H1 (cell line): ENCODE results near the gene NFIA. TPM values are rescaled to one million over a fixed set of nuclear protein-coding genes. Genes with fewer than 3 reads are reported as not detected.

Experiments used
- CTCF ChIA-PET: fragments of 300-600 bp; sonication (Branson Sonifier 250); formaldehyde crosslinking; loops from one replicate; lab custom pipeline; 2021; ENCODE audit not compliant: partially characterized antibody; lab: Charles Lee
- POLR2A ChIA-PET: fragments of 300-600 bp; sonication (Branson Sonifier 250); formaldehyde crosslinking; loops from one replicate; lab custom pipeline; 2021; ENCODE audit warnings: inconsistent platforms; ENCODE audit not compliant: partially characterized antibody; lab: Charles Lee
- DNase-seq, 2 experiments: peaks; one replicate each; pipeline versions ENCODE4 v3.0.0 to v3.0.0-alpha.2; 2010 to 2022; ENCODE audit warnings: low spot score in 2 of 2, low read depth in 1 of 2, mixed read lengths in 1 of 2
- FAIRE-seq: peaks from 2 replicates; lab custom pipeline; 2011; peaks lifted over from hg19 to GRCh38; lab: Jason Lieb, UNC
- H2AFZ ChIP-seq: 2 replicates; pipeline ENCODE4 v1.8.1; 2012; ENCODE audit warnings: low read length, inconsistent platforms
- H2AK5ac ChIP-seq: 2 replicates; pipeline ENCODE4 v1.6.1; 2013; ENCODE audit warnings: low read depth, low read length
- H2BK120ac ChIP-seq: replicated peaks from 2 replicates; pipeline ENCODE3; 2013; ENCODE audit warnings: low read depth, low read length, inconsistent platforms
- H2BK12ac ChIP-seq: 2 replicates; pipeline ENCODE4 v1.6.1; 2013; ENCODE audit warnings: low read depth, low read length
- H2BK15ac ChIP-seq: 2 replicates; pipeline ENCODE4 v1.6.1; 2013; ENCODE audit warnings: low read length
- H2BK20ac ChIP-seq: 2 replicates; pipeline ENCODE4 v1.6.1; 2013; ENCODE audit warnings: low read length
- H2BK5ac ChIP-seq: 2 replicates; pipeline ENCODE4 v1.6.1; 2013; ENCODE audit warnings: low read depth, low read length
- H3K14ac ChIP-seq: 2 replicates; pipeline ENCODE4 v1.6.1; 2013; ENCODE audit warnings: inconsistent platforms; ENCODE audit not compliant: insufficient read length
- H3K18ac ChIP-seq: 2 replicates; pipeline ENCODE4 v1.6.1; 2013; ENCODE audit warnings: low read length; ENCODE audit errors: extremely low read depth
- H3K23ac ChIP-seq: 2 replicates; pipeline ENCODE4 v1.6.1; 2013; ENCODE audit warnings: inconsistent platforms; ENCODE audit not compliant: insufficient read length
- H3K23me2 ChIP-seq: 2 replicates; pipeline ENCODE4 v1.6.1; 2013; ENCODE audit warnings: low read depth, low read length
- H3K27ac ChIP-seq: 2 replicates; pipeline ENCODE4 v1.6.1; 2011; ENCODE audit warnings: low read depth, low read length, inconsistent platforms
- H3K27me3 ChIP-seq, 4 experiments: replicated peaks in 1 of 4; 1 replicate in 1 of 4; 2 replicates in 3 of 4; pipeline versions ENCODE4 v1.6.1 to v1.8.1; 2011 to 2013; ENCODE audit warnings: low read length in 3 of 4, mild to moderate bottlenecking in 3 of 4, inconsistent platforms in 2 of 4, mixed read lengths in 2 of 4, moderate library complexity in 1 of 4; ENCODE audit not compliant: control insufficient read depth in 3 of 4, insufficient read depth in 3 of 4; ENCODE audit errors: extremely low read depth in 1 of 4
- H3K36me3 ChIP-seq, 4 experiments: 2 replicates each; pipeline versions ENCODE4 v1.6.1 to v1.8.1; 2011 to 2013; ENCODE audit warnings: mild to moderate bottlenecking in 4 of 4, low read length in 3 of 4, moderate library complexity in 2 of 4, control low read depth in 1 of 4, inconsistent platforms in 1 of 4; ENCODE audit not compliant: insufficient read depth in 4 of 4, control insufficient read depth in 2 of 4
- H3K4ac ChIP-seq: replicated peaks from 2 replicates; pipeline ENCODE3; 2013; ENCODE audit warnings: low read length, low read depth, mixed read lengths, inconsistent platforms; ENCODE audit not compliant: insufficient read length
- H3K4me1 ChIP-seq, 4 experiments: replicated peaks in 1 of 4; 1 replicate in 1 of 4; 2 replicates in 3 of 4; pipeline versions ENCODE4 v1.6.1 to v1.8.1; 2011 to 2013; ENCODE audit warnings: low read length in 3 of 4, inconsistent platforms in 2 of 4, mixed read lengths in 1 of 4; ENCODE audit not compliant: insufficient read depth in 4 of 4, control insufficient read depth in 3 of 4
- H3K4me2 ChIP-seq, 2 experiments: 2 replicates each; pipeline versions ENCODE4 v1.6.1 to v1.8.1; 2011 to 2013; ENCODE audit warnings: low read depth in 2 of 2, low read length in 2 of 2, control low read depth in 1 of 2, inconsistent platforms in 1 of 2, mild to moderate bottlenecking in 1 of 2; ENCODE audit not compliant: insufficient read depth in 1 of 2
- H3K4me3 ChIP-seq, 4 experiments: fragments of 200-600, 300-600 bp in 1 of 4; sonication (generic), shearing (Covaris generic), sonication (Bioruptor Twin) in 1 of 4; 2 replicates each; pipeline versions ENCODE4 v1.5.1 to v1.8.1; 2011 to 2016; ENCODE audit warnings: low read length in 4 of 4, low read depth in 3 of 4, control low read depth in 2 of 4, inconsistent platforms in 2 of 4, mild to moderate bottlenecking in 2 of 4, mixed read lengths in 1 of 4, moderate library complexity in 1 of 4; ENCODE audit not compliant: insufficient read depth in 2 of 4; ENCODE audit errors: extremely low read depth in 1 of 4
- H3K56ac ChIP-seq: replicated peaks from 2 replicates; pipeline ENCODE3; 2013; ENCODE audit warnings: low read depth, mild to moderate bottlenecking, mixed read lengths, low read length, inconsistent platforms; ENCODE audit not compliant: insufficient read length
- H3K79me1 ChIP-seq: 2 replicates; pipeline ENCODE4 v1.6.1; 2013; ENCODE audit warnings: low read depth, low read length, control low read depth
- H3K79me2 ChIP-seq, 2 experiments: 2 replicates each; pipeline versions ENCODE4 v1.6.1 to v1.8.1; 2012 to 2013; ENCODE audit warnings: low read length in 2 of 2, mild to moderate bottlenecking in 2 of 2, inconsistent platforms in 1 of 2; ENCODE audit not compliant: insufficient read depth in 2 of 2, control insufficient read depth in 1 of 2
- H3K9ac ChIP-seq, 4 experiments: replicated peaks in 1 of 4; 1 replicate in 1 of 4; 2 replicates in 3 of 4; pipeline versions ENCODE4 v1.6.1 to v1.8.1; 2011 to 2013; ENCODE audit warnings: low read depth in 3 of 4, low read length in 3 of 4, control low read depth in 2 of 4, mild to moderate bottlenecking in 2 of 4, moderate library complexity in 2 of 4, inconsistent platforms in 1 of 4; ENCODE audit errors: extremely low read depth in 1 of 4
- H3K9me3 ChIP-seq, 2 experiments: 2 replicates each; pipeline versions ENCODE4 v1.6.1 to v1.8.1; 2012 to 2013; ENCODE audit warnings: mild to moderate bottlenecking in 2 of 2, moderate library complexity in 2 of 2, control low read depth in 1 of 2, inconsistent platforms in 1 of 2, low read depth in 1 of 2, low read length in 1 of 2, mixed read lengths in 1 of 2; ENCODE audit not compliant: insufficient read depth in 2 of 2
- H4K20me1 ChIP-seq, 2 experiments: replicated peaks in 1 of 2; 2 replicates each; pipeline versions ENCODE3 to v1.8.1; 2011 to 2013; ENCODE audit warnings: inconsistent platforms in 2 of 2, low read length in 2 of 2, mild to moderate bottlenecking in 1 of 2; ENCODE audit not compliant: insufficient read depth in 2 of 2, control insufficient read depth in 1 of 2
- H4K5ac ChIP-seq: 2 replicates; pipeline ENCODE4 v1.6.1; 2013; ENCODE audit warnings: low read length, low read depth, mixed read lengths, inconsistent platforms; ENCODE audit not compliant: insufficient read length
- H4K8ac ChIP-seq: 2 replicates; pipeline ENCODE4 v1.8.0; 2013; ENCODE audit warnings: mild to moderate bottlenecking, moderate library complexity, low read length, inconsistent platforms; ENCODE audit not compliant: insufficient read depth; ENCODE audit errors: extremely low read depth
- H4K91ac ChIP-seq: replicated peaks from 2 replicates; pipeline ENCODE3; 2013; ENCODE audit warnings: low read length, mixed read lengths, inconsistent platforms; ENCODE audit not compliant: insufficient read length
- ASH2L ChIP-seq: fragments of 200-600, 300-600 bp; sonication (generic); IDR thresholded peaks from one replicate; pipeline ENCODE4 v1.7.1; 2017; ENCODE audit warnings: low read length
- FOSL1 ChIP-seq: IDR thresholded peaks from 2 replicates; pipeline ENCODE4 v1.6.1; 2011; ENCODE audit warnings: mild to moderate bottlenecking, low read depth, low read length, moderate library complexity; ENCODE audit not compliant: insufficient read depth
- GABPA ChIP-seq: IDR thresholded peaks from 2 replicates; pipeline ENCODE4 v1.6.1; 2011; ENCODE audit warnings: mild to moderate bottlenecking, low read length, moderate library complexity, borderline replicate concordance; ENCODE audit not compliant: insufficient read depth
- HDAC6 ChIP-seq: IDR thresholded peaks from one replicate; pipeline ENCODE4 v1.7.1; 2012; ENCODE audit warnings: low read depth, mild to moderate bottlenecking, inconsistent platforms, low read length, moderate library complexity
- POLR2A ChIP-seq, 2 experiments: IDR thresholded peaks; 1 replicate in 1 of 2; 2 replicates in 1 of 2; pipeline ENCODE4 v1.6.1; 2011; ENCODE audit warnings: low read depth in 2 of 2, low read length in 2 of 2, mild to moderate bottlenecking in 2 of 2; ENCODE audit errors: control extremely low read depth in 1 of 2
- RFX5 ChIP-seq: IDR thresholded peaks from 2 replicates; pipeline ENCODE4 v1.6.1; 2011; ENCODE audit warnings: low read depth, low read length, improper control_type of control experiment, borderline replicate concordance
- TAF1 ChIP-seq: IDR thresholded peaks from 2 replicates; pipeline ENCODE4 v1.6.1; 2011; ENCODE audit warnings: mild to moderate bottlenecking, low read depth, low read length
- ZNF274 ChIP-seq: IDR thresholded peaks from 2 replicates; pipeline ENCODE4 v1.7.0; 2012; ENCODE audit warnings: low read length, borderline replicate concordance; ENCODE audit errors: extremely low read depth
- WGBS, 2 experiments: shearing (Covaris generic) in 1 of 2; methylation state at CpG; one replicate each; pipeline versions ENCODE4 v1.1.6 to v1.1.7; 2013 to 2015; ENCODE audit warnings: low lambda C conversion rate in 2 of 2, mixed read lengths in 2 of 2, inconsistent platforms in 1 of 2, low coverage in 1 of 2, missing lambda C conversion rate in 1 of 2; ENCODE audit not compliant: insufficient replicate concordance in 2 of 2, insufficient coverage in 1 of 2, insufficient read length in 1 of 2; ENCODE audit errors: extremely low coverage in 1 of 2, missing lambda C conversion rate in 1 of 2; 5-methylcytosine and 5-hydroxymethylcytosine counted together
- polyA plus RNA-seq, 7 experiments: library from polyadenylated mRNA; depleted of rRNA in 3 of 7; stranded (reverse) in 5 of 7; unstranded in 2 of 7; fragments of >200 nt in 5 of 7; fragments of 200-250 nt in 2 of 7; gene quantifications; 1 replicate in 5 of 7; 2 replicates in 1 of 7; 4 replicates in 1 of 7; pipeline versions ENCODE4 v1.2.1 to v1.2.3, GENCODE V29; 2011 to 2013; ENCODE audit warnings: missing spikeins in 2 of 7, mixed read lengths in 2 of 7
- total RNA-seq: library from RNA; stranded (reverse); fragmentation: NEBNext Ultra II Directional; extraction: Animal tissue kit (Norgen Biotek cat#: 25700); gene quantifications from 2 replicates; pipeline ENCODE4 v1.2.1, GENCODE V29; 2021
- TF ChIP-seq, protein P1 (sequence below): IDR thresholded peaks from 2 replicates; pipeline ENCODE4 v1.6.1; 2012; ENCODE audit warnings: low read length, inconsistent platforms

NFIA gene
- total and polyA plus RNA-seq, 2 of the 8 experiments (the other 6 are each of a cell fraction or from before 2014, with no cell fraction given): 1.8 to 2.3 TPM

DNA sequence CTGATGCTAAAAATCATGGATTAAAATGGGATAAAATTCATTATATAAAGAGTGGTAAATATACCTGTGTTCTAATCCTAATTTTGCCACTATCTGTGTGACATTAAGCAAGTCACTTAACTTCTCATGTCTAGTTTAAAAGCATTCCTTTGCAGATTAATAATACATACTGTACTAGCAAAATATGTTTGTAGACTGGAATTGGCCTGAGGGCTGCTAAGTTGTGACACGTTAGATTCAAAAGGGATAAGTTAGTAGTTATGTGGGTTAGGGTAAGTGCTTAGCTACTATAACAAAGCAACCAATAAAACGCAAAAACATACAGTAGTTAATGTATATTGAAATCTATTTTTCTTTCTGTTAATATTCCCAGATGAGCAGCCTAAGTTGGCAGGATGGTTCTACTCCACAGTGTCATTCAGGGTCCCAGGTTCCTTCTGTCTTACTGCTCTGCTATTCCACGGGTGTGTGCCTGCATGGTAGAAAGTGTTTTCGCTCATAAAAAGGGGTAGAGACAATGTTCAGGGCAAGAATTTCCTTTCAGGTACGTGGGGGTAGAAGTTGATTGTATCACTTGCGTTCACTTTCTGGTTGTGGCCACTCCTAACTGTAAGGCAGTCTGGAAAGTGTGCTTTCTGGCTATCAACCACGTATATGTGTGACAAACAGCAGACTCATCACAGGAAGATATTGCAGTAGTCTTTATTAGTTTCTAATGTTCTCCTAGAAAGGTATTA is 239.8 kb downstream of the NFIA start:
- 84% methylated on average over 7 of the region's 7 CpGs; no CpG with 5 or more reads in 1 of the 2 experiments for WGBS, 2 experiments
- Histone ChIP-seq H2BK120ac (no peak overlapping the region), H2BK12ac (no peak overlapping the region), H3K4ac (no peak overlapping the region), H3K23me2 (no peaks in the 10 kb centered on the region), H3K79me2 (no peaks in the 10 kb centered on the region), H3K4me2 (no peak overlapping the region), H2AK5ac (no peak overlapping the region), H2BK5ac (no peak overlapping the region), H3K9ac (no peak overlapping the region), H3K79me1 (no peaks in the 10 kb centered on the region), H3K27me3 (no peaks in the 10 kb centered on the region), H3K14ac (no peak overlapping the region), H4K5ac (no peak overlapping the region), H3K9me3 (no peaks in the 10 kb centered on the region), H2BK20ac (no peak overlapping the region), H3K18ac (no peak overlapping the region), H4K91ac (no peak overlapping the region), H4K20me1 (no peaks in the 10 kb centered on the region), H4K8ac (no peak overlapping the region), H3K56ac (no peak overlapping the region), H3K23ac (no peak overlapping the region), H3K4me3 (no peak overlapping the region), H2AFZ (no peak overlapping the region), H3K36me3 (no peaks in the 10 kb centered on the region), H2BK15ac (no peak overlapping the region), H3K4me1 (peaks cover 0 to 7% (median 4%) of the 10 kb centered on the region in 4 experiments; a peak in 5 of 7 replicates), H3K27ac (no peak overlapping the region)
- ChIA-PET POLR2A (no interaction called here), CTCF (interaction anchor here (0.5 to 0.6 kb wide), 2 partner anchors 111 to 265 kb away, joined by 3 to 4 read pairs; no protein-coding TSS in a partner anchor)
- no peak for DNase-seq
- FAIRE-seq: no peak
- TF ChIP-seq GABPA (no peak), ASH2L (no peak), TAF1 (no peak), FOSL1 (no peak), HDAC6 (no peak), RFX5 (no peak), POLR2A (IDR thresholded peaks at IDR 0.05; ENCODE audit: control extremely low read depth in 1 of 2, low read depth in 2 of 2, low read length in 2 of 2) (no peak), ZNF274 (no peak)
- TF ChIP-seq, protein P1, sequence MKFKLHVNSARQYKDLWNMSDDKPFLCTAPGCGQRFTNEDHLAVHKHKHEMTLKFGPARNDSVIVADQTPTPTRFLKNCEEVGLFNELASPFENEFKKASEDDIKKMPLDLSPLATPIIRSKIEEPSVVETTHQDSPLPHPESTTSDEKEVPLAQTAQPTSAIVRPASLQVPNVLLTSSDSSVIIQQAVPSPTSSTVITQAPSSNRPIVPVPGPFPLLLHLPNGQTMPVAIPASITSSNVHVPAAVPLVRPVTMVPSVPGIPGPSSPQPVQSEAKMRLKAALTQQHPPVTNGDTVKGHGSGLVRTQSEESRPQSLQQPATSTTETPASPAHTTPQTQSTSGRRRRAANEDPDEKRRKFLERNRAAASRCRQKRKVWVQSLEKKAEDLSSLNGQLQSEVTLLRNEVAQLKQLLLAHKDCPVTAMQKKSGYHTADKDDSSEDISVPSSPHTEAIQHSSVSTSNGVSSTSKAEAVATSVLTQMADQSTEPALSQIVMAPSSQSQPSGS: no peak
